ENCODE results near the gene LCTL.
A peak's percentile ranks its signal among the peaks of the same experiment; 100 is the strongest.

LCTL gene

DNA sequence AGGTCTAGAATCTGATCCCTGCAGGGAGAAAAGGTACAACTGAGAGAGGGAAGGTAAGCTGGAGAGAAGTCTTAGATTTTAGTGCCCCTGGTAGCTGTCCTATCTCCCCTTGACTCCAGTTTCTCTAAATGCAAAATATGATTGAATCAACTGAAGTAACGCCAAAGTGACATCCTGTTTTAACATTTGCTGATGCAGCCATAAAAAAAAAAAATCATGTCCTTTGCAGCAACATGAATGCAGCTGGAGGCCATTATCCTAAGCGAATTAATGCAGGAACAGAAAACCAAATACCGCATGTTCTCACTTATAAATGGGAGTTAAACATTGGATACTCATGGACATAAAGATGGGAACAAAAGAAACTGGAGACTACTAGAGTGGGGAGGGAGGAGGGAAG lies 42.4 kb upstream of the LCTL start:
- TF ChIP-seq, protein P1, sequence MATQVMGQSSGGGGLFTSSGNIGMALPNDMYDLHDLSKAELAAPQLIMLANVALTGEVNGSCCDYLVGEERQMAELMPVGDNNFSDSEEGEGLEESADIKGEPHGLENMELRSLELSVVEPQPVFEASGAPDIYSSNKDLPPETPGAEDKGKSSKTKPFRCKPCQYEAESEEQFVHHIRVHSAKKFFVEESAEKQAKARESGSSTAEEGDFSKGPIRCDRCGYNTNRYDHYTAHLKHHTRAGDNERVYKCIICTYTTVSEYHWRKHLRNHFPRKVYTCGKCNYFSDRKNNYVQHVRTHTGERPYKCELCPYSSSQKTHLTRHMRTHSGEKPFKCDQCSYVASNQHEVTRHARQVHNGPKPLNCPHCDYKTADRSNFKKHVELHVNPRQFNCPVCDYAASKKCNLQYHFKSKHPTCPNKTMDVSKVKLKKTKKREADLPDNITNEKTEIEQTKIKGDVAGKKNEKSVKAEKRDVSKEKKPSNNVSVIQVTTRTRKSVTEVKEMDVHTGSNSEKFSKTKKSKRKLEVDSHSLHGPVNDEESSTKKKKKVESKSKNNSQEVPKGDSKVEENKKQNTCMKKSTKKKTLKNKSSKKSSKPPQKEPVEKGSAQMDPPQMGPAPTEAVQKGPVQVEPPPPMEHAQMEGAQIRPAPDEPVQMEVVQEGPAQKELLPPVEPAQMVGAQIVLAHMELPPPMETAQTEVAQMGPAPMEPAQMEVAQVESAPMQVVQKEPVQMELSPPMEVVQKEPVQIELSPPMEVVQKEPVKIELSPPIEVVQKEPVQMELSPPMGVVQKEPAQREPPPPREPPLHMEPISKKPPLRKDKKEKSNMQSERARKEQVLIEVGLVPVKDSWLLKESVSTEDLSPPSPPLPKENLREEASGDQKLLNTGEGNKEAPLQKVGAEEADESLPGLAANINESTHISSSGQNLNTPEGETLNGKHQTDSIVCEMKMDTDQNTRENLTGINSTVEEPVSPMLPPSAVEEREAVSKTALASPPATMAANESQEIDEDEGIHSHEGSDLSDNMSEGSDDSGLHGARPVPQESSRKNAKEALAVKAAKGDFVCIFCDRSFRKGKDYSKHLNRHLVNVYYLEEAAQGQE (IDR thresholded peaks at IDR 0.05; ENCODE audit: insufficient read depth in 1 of 2, low read depth in 2 of 2, low read length in 2 of 2): no peak
- TF ChIP-seq FOXP2 (optimal IDR thresholded peaks at IDR 0.05; ENCODE audit: borderline replicate concordance, extremely low read depth, extremely low read length, insufficient read depth) (no peak), SIN3A (IDR thresholded peaks at IDR 0.05; ENCODE audit: borderline replicate concordance, insufficient read depth, low read length) (no peak), TAF1 (IDR thresholded peaks at IDR 0.05; ENCODE audit: borderline replicate concordance, insufficient read depth, low read length) (no peak), POLR2AphosphoS5 (IDR thresholded peaks at IDR 0.05; ENCODE audit: low read depth, low read length) (no peak)

DNA sequence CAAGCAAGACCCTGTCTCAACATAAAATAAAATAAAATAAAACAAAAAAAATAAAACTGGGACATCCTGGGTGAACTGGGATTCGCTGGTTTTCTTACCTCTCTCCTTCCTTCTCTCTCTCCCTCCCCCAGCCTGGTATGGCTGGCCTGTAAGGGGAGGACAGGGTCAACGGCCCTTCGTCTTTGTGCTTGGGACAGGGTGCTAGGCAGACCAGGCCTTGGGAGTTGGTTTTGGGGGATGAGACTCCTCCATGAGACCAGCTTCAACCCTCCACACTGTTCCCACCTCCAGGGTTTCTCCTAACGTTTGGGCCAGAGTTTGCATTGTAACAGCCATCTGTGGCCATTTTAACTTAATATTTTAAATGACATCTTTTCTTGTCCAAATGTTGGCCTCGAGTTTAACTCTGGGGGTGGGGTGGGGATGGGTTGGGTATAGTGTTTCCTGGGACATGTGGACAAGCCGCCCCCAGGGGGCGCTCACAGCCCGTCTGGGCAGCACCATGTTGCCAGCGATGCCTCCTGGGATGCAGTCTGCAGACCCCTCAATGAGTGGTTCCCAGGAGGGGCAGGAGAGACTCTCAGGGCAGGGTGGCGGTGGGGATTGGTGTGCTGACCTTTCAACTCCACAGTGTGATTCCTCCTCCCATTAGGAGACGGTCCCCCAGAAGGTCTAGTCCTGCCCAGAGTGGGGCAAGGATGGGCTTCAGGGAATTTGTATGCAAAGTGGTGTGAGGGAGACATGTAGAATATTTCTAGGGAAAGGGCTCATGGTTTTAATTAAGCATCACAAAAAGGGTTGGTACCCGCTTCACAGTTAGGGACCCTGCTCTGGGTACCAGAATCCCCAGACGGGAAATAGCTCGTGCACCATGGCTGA lies 37.7 kb upstream of the LCTL start:
- no peak for TF ChIP-seq TAF1 (IDR thresholded peaks at IDR 0.05; ENCODE audit: borderline replicate concordance, insufficient read depth, low read length)
- no peak for TF ChIP-seq SIN3A (IDR thresholded peaks at IDR 0.05; ENCODE audit: borderline replicate concordance, insufficient read depth, low read length)
- TF ChIP-seq, protein P1 (IDR thresholded peaks at IDR 0.05; ENCODE audit: insufficient read depth in 1 of 2, low read depth in 2 of 2, low read length in 2 of 2): no peak
- no peak for TF ChIP-seq POLR2AphosphoS5 (IDR thresholded peaks at IDR 0.05; ENCODE audit: low read depth, low read length)
- peak; percentile 61 for TF ChIP-seq FOXP2 (optimal IDR thresholded peaks at IDR 0.05; ENCODE audit: borderline replicate concordance, extremely low read depth, extremely low read length, insufficient read depth)

DNA sequence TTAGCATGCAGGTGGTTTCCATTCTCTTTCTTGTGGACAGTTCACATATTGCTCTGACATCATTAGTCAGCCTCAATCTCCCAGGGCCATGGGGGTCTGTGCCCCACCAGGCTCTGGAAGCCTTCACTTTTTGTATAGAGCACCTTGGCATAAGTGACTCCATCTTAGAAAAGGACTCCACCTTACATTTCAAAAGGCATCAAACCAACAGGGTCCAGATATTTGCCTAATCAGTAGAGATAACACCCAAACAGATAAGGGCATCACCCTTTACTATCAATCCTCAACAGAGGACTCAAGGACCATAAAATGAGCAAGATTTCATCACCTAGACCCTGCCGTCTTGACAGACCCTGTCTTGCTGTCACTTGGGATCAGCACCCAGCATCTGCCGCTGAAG lies 35.7 kb upstream of the LCTL start:
- TF ChIP-seq FOXP2 (optimal IDR thresholded peaks at IDR 0.05; ENCODE audit: borderline replicate concordance, extremely low read depth, extremely low read length, insufficient read depth): no peak
- no peak for TF ChIP-seq POLR2AphosphoS5 (IDR thresholded peaks at IDR 0.05; ENCODE audit: low read depth, low read length)
- TF ChIP-seq SIN3A (IDR thresholded peaks at IDR 0.05; ENCODE audit: borderline replicate concordance, insufficient read depth, low read length): no peak
- TF ChIP-seq TAF1 (IDR thresholded peaks at IDR 0.05; ENCODE audit: borderline replicate concordance, insufficient read depth, low read length): no peak
- TF ChIP-seq, protein P1 (IDR thresholded peaks at IDR 0.05; ENCODE audit: insufficient read depth in 1 of 2, low read depth in 2 of 2, low read length in 2 of 2): no peak

DNA sequence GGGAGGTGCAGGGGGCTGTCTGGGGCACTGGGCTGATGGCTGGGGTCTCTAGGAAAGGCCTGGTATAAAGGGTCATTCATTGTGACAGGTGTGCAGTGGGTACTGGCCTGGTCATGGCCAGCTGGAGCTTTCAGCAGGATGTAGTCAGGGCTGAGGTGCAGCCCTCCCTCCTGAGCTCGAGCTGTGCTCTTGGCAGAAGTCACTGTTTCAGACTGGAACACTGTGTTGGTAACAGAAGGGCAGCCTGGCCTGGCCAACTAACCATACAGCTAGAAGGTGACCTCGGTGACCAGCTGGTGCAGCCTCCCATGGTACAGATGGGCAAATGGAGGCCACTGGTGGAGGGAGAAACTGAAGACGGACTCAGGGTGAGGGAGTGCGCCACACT lies 34.4 kb upstream of the LCTL start:
- no peak for TF ChIP-seq TAF1 (IDR thresholded peaks at IDR 0.05; ENCODE audit: borderline replicate concordance, insufficient read depth, low read length)
- TF ChIP-seq, protein P1 (IDR thresholded peaks at IDR 0.05; ENCODE audit: insufficient read depth in 1 of 2, low read depth in 2 of 2, low read length in 2 of 2): no peak
- TF ChIP-seq POLR2AphosphoS5 (IDR thresholded peaks at IDR 0.05; ENCODE audit: low read depth, low read length): no peak
- no peak for TF ChIP-seq SIN3A (IDR thresholded peaks at IDR 0.05; ENCODE audit: borderline replicate concordance, insufficient read depth, low read length)
- no peak for TF ChIP-seq FOXP2 (optimal IDR thresholded peaks at IDR 0.05; ENCODE audit: borderline replicate concordance, extremely low read depth, extremely low read length, insufficient read depth)
